ENCODE data around the gene AGBL3. TPM values are rescaled to one million over a fixed set of nuclear protein-coding genes. Genes with fewer than 3 reads are reported as not detected.
"Not testable (repeated sequence)": the region's sequence is repeated elsewhere in the genome, so short reads cannot be mapped to it uniquely, and the experiment has no call there.

Gene AGBL3
- total RNA-seq, 2 donors from 2014 or later: 2.2 to 2.8 TPM

- H3K27ac Mint-ChIP-seq: peak overlapping the region in 1 of 2 donors; percentile 51
- H3K4me3 Mint-ChIP-seq: no peak overlapping the region
- H3K9me3 Mint-ChIP-seq: no peaks in the 10 kb centered on the region
- H3K4me1 Mint-ChIP-seq (ENCODE audit: low read depth in 2 of 2): peaks cover 12 to 27% of the 10 kb centered on the region in 2 donors
- peaks cover 28% of the 10 kb centered on the region for H3K36me3 Mint-ChIP-seq
- DNase-seq (ENCODE audit: low spot score) (no peak), ATAC-seq (no peak)
- no peaks in the 10 kb centered on the region for H3K27me3 Mint-ChIP-seq
These were observed 5.4 kb downstream of the AGBL3 start for GRCh38 chr7:134991469-134992339.

- ATAC-seq (peak in 1 of 2 donors; percentile 88), DNase-seq (ENCODE audit: low spot score) (no peak)
- H3K9me3 Mint-ChIP-seq: no peaks in the 10 kb centered on the region
- H3K27ac Mint-ChIP-seq: peak overlapping the region in 1 of 2 donors; percentile 51
- H3K4me3 Mint-ChIP-seq: peak overlapping the region; percentile 32
- peaks cover 12 to 27% of the 10 kb centered on the region in 2 donors for H3K4me1 Mint-ChIP-seq (ENCODE audit: low read depth in 2 of 2)
- H3K36me3 Mint-ChIP-seq: peaks cover 28% of the 10 kb centered on the region
- H3K27me3 Mint-ChIP-seq: no peaks in the 10 kb centered on the region
These were observed 6.4 kb downstream of the AGBL3 start for GRCh38 chr7:134992626-134993179.

DNA sequence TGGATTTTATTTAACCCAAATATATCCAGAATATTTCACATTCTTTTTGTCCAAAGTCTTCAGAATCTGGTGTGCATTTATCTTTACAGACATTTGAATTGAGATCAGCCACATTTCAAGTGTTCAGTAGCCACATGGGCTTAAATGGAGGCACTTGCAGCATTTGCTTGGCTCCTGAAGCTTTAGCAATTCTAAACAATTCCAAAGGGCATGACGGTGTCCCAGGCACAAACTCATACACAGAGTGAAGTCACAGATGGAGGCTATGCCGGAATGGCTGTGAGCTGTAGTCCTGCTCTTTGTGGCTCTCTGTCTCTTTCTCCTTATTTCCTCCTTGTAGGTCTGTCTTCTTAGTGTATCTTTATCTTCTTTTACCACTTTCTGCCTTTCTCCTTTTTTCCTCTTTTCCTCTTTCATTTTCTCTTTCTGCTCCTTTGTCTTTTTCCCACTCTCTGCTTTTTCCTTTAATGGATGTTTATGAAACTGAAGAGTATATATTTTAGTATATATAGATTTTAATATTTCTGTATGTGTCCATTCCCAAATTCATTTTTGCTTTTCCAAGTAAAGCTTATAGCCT, 7.7 kb downstream of the AGBL3 start:
- no peak for DNase-seq (ENCODE audit: low spot score)
- H3K27me3 Mint-ChIP-seq: no peaks in the 10 kb centered on the region
- H3K4me1 Mint-ChIP-seq (ENCODE audit: low read depth in 2 of 2): peaks cover 12 to 27% of the 10 kb centered on the region in 2 donors
- H3K27ac Mint-ChIP-seq: no peak overlapping the region
- H3K9me3 Mint-ChIP-seq: no peaks in the 10 kb centered on the region
- peaks cover 30% of the 10 kb centered on the region for H3K36me3 Mint-ChIP-seq
- ATAC-seq: no peak
- no peak overlapping the region for H3K4me3 Mint-ChIP-seq

DNA sequence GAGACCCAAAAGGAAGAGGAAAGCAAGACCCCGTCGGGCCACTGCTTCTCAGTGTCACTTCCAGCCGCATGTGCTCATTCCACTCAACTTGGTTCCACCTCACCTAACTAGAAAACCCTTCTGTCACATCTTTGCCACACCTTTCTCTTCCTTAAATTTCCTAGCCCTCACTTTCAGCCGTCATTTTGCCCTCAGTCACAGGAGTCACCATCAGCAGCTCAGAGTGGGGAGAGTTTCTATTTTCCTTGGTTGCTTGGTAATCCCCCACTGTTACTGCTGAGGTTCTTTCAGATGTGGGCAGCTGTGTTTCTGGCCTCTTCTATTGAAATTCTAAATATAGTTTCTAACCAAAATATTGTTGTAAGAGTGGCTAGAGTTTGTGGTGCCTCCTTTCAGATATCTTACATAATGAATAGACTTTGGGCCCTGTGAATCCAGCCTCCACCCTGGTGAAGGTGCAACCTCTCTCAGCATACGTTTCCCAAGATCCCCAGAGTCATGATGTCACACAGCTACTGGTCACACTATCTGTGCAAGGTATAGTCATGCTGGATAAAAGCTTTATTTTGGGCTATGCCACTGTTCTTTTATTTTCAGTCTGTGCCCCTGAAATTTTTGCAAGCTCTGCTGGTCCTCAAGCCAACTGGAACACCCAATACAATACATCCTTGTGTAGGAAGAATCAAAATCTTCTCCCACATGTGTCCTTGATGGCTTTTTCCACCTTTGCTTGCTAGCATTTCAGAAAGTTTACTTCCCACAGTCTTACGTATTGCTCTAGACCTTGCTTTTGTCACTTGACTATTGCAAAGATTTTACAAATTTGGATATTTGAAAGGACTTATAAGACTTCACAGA, 9.2 kb downstream of the AGBL3 start:
- DNase-seq (ENCODE audit: low spot score) (no peak), ATAC-seq (no peak)
- Mint-ChIP-seq H3K36me3 (peaks cover 27% of the 10 kb centered on the region), H3K27ac (peak overlapping the region; percentile 22 to 54), H3K4me1 (ENCODE audit: low read depth in 2 of 2) (peaks cover 12 to 19% of the 10 kb centered on the region in 2 donors), H3K4me3 (no peak overlapping the region), H3K9me3 (no peaks in the 10 kb centered on the region), H3K27me3 (no peaks in the 10 kb centered on the region)

GRCh38 chr7:134996097-134996550, 9.8 kb downstream of the AGBL3 start:
- no peak overlapping the region for H3K4me3 Mint-ChIP-seq
- no peak for DNase-seq (ENCODE audit: low spot score)

DNA sequence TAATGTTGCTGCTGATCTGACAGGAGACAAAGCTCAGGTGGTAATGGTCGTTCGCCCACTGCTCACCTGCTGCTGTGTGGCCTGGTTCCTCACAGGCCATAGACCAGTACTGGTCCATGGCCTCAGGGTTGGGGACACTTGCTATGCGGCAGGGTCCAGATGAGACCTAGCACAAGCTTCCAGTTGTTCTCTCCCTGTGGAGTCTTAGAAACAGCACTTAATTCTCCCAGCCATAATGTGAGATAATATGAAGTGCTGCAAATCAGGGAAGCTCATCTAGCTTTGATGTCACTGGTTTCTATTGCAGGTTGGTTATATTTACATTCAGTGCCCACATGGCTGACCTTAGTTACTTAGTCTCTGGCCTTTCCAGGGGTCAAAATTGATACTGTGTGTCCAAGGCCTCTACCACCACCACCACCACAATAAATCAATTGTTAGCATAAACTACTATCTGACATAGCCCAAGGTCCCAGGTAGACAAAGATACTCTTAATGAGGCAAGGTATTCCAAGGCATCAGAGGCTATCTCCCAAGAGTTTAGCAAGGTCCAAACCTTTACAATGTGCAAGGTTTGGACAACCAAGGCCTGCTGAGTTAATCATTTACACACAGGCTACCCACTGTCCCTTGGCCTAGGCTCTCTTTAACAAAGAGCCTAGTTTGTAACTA, 11.0 kb downstream of the AGBL3 start:
- Mint-ChIP-seq H3K27ac (no peak overlapping the region), H3K36me3 (peaks cover 27% of the 10 kb centered on the region), H3K4me1 (ENCODE audit: low read depth in 2 of 2) (peaks cover 10 to 14% of the 10 kb centered on the region in 2 donors), H3K4me3 (no peak overlapping the region), H3K27me3 (no peaks in the 10 kb centered on the region), H3K9me3 (no peaks in the 10 kb centered on the region)
- no peak for DNase-seq (ENCODE audit: low spot score)
- no peak for ATAC-seq

More at GRCh38 chr7:134996097-134996550, 9.8 kb downstream of the AGBL3 start:
- Mint-ChIP-seq H3K27me3 (no peaks in the 10 kb centered on the region), H3K4me1 (ENCODE audit: low read depth in 2 of 2) (peaks cover 9 to 19% of the 10 kb centered on the region in 2 donors), H3K36me3 (peaks cover 27% of the 10 kb centered on the region), H3K9me3 (no peaks in the 10 kb centered on the region), H3K27ac (no peak overlapping the region)
- no peak for ATAC-seq

DNA sequence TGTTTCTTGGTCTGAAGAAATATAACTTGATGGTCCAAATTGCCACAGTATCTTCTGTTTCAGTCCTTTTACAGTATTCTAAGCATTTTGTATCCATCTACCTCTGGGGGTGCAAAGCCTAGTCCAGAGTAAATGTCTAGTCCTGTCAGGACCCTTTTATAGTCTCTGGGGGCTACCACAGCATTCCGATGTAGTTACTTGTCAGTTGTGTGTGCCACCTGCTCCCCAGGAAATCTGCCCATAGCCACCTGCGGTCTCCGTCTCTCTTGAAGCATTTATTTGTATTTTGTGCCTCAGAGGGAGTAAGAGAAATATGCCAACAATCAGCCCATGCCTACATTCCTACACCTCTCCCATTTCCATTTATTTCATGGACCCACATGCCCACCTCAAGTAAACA, 12.8 kb downstream of the AGBL3 start:
- no peaks in the 10 kb centered on the region for H3K27me3 Mint-ChIP-seq
- no peaks in the 10 kb centered on the region for H3K9me3 Mint-ChIP-seq
- peaks cover 24% of the 10 kb centered on the region for H3K36me3 Mint-ChIP-seq
- H3K4me3 Mint-ChIP-seq: no peak overlapping the region
- peaks cover 0 to 9% of the 10 kb centered on the region in 2 donors for H3K4me1 Mint-ChIP-seq (ENCODE audit: low read depth in 2 of 2)
- ATAC-seq (no peak), DNase-seq (ENCODE audit: low spot score) (no peak)
- no peak overlapping the region for H3K27ac Mint-ChIP-seq

- ATAC-seq: no peak
- peaks cover 0 to 6% of the 10 kb centered on the region in 2 donors for H3K4me1 Mint-ChIP-seq (ENCODE audit: low read depth in 2 of 2)
- H3K36me3 Mint-ChIP-seq: peaks cover 7% of the 10 kb centered on the region
These were observed 15.3 kb downstream of the AGBL3 start for GRCh38 chr7:135001390-135002165.

DNA sequence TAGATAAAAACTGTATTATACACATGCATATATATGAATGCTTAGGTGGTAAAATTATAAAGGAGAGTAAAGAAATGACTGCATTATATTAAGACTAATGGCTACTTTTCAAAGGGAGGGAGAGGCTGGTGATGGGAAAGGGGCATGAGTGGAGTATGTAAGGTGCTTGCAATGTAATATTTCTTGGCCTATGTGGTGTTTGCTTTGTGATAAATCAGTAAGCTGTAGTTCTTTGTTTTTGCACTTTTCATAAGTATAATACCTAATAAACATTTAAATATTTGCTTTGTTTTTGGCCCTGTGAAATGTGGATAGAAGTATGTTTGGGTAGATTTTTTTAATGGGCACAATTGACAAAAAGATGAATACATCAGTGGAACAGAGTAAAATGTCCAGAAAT, 25.9 kb downstream of the AGBL3 start:
- H3K36me3 Mint-ChIP-seq: no peaks in the 10 kb centered on the region
- no peak overlapping the region for H3K27ac Mint-ChIP-seq
- ATAC-seq (no peak), DNase-seq (ENCODE audit: low spot score) (no peak)
- no peaks in the 10 kb centered on the region for H3K9me3 Mint-ChIP-seq
- H3K27me3 Mint-ChIP-seq: peaks cover 2 to 11% of the 10 kb centered on the region in 2 donors
- no peak overlapping the region for H3K4me3 Mint-ChIP-seq
- no peaks in the 10 kb centered on the region for H3K4me1 Mint-ChIP-seq (ENCODE audit: low read depth in 2 of 2)

More at GRCh38 chr7:135001390-135002165, 15.3 kb downstream of the AGBL3 start:
- H3K9me3 Mint-ChIP-seq: no peaks in the 10 kb centered on the region
- H3K27ac Mint-ChIP-seq: no peak overlapping the region
- no peak overlapping the region for H3K4me3 Mint-ChIP-seq
- DNase-seq (ENCODE audit: low spot score): no peak
- peaks cover 0 to under 1% of the 10 kb centered on the region in 2 donors for H3K27me3 Mint-ChIP-seq

- H3K36me3 Mint-ChIP-seq: peaks cover 6% of the 10 kb centered on the region
- no peaks in the 10 kb centered on the region for H3K27me3 Mint-ChIP-seq
- no peaks in the 10 kb centered on the region for H3K4me1 Mint-ChIP-seq (ENCODE audit: low read depth in 2 of 2)
- H3K27ac Mint-ChIP-seq: no peak overlapping the region
- H3K9me3 Mint-ChIP-seq: peaks cover 9% of the 10 kb centered on the region
- DNase-seq (ENCODE audit: low spot score) (no peak), ATAC-seq (peak in 1 of 2 donors; percentile 50)
- H3K4me3 Mint-ChIP-seq: no peak overlapping the region
These were observed 37.3 kb downstream of the AGBL3 start for GRCh38 chr7:135023622-135024021.

GRCh38 chr7:135035252-135035651, 48.9 kb downstream of the AGBL3 start:
- no peak overlapping the region for H3K27ac Mint-ChIP-seq
- H3K9me3 Mint-ChIP-seq: no peaks in the 10 kb centered on the region
- ATAC-seq: no peak
- peaks cover 7 to 9% of the 10 kb centered on the region in 2 donors for H3K27me3 Mint-ChIP-seq
- H3K4me1 Mint-ChIP-seq (ENCODE audit: low read depth in 2 of 2): no peaks in the 10 kb centered on the region
- no peak for DNase-seq (ENCODE audit: low spot score)
- H3K36me3 Mint-ChIP-seq: no peaks in the 10 kb centered on the region
- no peak overlapping the region for H3K4me3 Mint-ChIP-seq

DNA sequence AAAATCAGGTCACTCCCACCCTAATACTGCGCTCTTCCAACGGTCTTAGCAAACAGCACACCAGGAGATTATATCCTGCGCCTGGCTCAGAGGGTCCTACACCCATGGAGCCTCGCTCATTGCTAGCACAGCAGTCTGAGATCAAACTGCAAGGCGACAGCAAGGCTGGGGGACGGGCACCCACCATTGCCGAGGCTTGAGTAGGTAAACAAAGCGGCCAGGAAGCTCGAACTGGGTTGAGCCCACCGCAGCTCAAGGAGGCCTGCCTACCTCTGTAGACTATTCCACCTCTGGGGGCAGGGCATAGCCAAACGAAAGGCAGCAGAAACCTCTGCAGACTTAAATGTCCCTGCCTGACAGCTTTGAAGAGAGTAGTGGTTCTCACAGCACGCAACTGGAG, 80.7 kb downstream of the AGBL3 start:
- not testable (repeated sequence) for H3K27ac Mint-ChIP-seq; H3K4me3 Mint-ChIP-seq; H3K4me1 Mint-ChIP-seq (ENCODE audit: low read depth in 2 of 2); ATAC-seq; DNase-seq (ENCODE audit: low spot score)
- peaks cover 12% of the 10 kb centered on the region for H3K9me3 Mint-ChIP-seq
- peaks cover 2 to 17% of the 10 kb centered on the region in 2 donors for H3K27me3 Mint-ChIP-seq
- H3K36me3 Mint-ChIP-seq: peaks cover 23% of the 10 kb centered on the region

Measured in natural killer cell treated with Interleukin-12 subunit alpha and Interleukin-12 subunit beta and Interleukin-15 and Interleukin-18, amount 100 ng/mL, for 72 hours (primary cell).